ENCODE results near the gene KAT7.

The KAT7 gene

DNA sequence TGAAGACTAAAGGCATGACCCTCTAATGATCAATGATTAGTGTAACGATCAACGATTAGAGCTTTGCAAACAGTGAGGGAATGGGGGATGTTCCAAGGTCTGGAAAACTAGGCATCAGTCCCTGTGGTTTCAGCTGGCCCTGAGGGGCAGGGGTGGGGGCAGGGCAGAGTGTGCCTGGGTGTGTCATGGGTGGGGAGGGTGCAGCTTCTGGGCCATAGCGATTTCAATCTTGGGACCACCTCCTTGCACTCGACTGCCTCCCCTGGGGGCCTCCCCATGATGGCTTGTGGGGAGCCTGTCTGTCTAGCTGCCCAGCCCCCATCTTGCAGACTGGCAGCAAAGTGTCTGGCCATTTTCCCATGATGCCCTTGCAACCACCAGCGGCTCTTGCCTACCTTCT is 51.0 kb downstream of the KAT7 start:
- in situ Hi-C loops (cut with HindIII; ENCODE audit: low sequenced_read_pairs): no loop called here

DNA sequence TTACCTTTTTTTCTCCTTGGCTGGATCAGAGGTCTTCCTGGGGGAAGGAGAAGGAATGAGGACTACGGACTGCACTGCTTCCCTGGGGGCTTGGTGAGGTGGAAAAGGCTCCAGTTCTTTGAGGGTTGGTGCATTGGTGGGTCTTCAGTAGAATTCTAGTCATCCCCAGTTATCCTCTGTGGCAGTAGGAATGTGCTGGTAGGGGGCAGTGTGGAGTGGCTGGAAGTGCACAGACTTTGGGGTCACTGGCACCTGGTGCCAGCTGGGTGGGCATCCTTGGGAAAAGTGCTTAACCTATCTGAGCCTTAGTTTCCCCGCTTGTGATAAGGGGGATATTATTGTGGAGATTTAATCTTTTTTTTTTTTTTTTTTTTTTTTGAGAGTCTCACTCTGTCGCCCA is 53.1 kb downstream of the KAT7 start:
- in situ Hi-C loops (cut with HindIII; ENCODE audit: low sequenced_read_pairs): no loop called here

GRCh38 chr17:49842371-49842770 is 53.9 kb downstream of the KAT7 start:
- in situ Hi-C loops (cut with HindIII; ENCODE audit: low sequenced_read_pairs): no loop called here

DNA sequence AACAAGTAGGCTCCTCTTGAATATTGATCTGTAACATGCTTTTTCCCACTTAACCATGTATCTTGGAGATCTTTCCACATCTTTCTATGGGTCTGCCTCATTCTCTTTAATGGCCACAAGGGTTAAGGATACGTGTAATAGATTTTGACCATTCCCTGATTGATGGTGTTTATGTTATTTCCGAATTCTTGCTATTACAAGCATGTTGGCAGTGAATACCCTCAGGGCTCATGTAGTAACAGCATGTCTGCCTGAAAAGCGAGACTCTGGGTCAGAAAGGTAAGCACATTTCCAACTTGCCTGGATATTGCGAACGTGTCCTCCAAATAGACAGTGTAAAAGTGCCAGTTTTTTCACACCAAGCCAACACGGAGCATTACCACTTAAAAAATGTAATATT is 54.4 kb downstream of the KAT7 start:
- in situ Hi-C loops (cut with HindIII; ENCODE audit: low sequenced_read_pairs): no loop called here

DNA sequence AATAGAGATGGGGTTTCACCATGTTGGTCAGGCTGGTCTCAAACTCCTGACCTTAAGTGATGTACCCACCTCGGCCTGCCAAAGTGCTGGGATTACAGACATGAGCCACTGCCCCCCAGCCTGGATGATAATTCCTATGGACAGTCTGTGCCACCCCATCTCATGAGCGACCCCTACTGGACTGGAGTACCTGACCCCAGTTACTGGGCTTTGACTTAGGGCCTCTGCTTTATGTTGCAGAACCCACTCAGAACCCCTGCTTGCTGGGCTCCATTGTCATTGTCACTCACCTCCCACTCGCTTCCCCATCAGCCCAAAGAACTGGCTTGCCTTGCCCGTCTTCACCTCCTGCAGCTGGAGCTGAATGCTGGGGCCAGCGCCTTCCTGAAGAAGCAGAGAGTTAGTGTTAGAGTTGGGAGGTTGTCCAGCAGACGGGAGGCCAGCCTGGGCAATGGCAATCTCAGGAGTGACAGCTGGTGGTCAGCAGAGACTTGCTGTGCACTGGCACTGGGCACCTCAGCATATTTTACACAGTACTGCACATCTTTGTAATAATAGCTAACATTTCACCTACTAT is 55.4 kb downstream of the KAT7 start:
- in situ Hi-C loops (cut with HindIII; ENCODE audit: low sequenced_read_pairs): no loop called here

- in situ Hi-C loops (cut with HindIII; ENCODE audit: low sequenced_read_pairs): no loop called here
These were observed 56.8 kb downstream of the KAT7 start for GRCh38 chr17:49845321-49845720.

DNA sequence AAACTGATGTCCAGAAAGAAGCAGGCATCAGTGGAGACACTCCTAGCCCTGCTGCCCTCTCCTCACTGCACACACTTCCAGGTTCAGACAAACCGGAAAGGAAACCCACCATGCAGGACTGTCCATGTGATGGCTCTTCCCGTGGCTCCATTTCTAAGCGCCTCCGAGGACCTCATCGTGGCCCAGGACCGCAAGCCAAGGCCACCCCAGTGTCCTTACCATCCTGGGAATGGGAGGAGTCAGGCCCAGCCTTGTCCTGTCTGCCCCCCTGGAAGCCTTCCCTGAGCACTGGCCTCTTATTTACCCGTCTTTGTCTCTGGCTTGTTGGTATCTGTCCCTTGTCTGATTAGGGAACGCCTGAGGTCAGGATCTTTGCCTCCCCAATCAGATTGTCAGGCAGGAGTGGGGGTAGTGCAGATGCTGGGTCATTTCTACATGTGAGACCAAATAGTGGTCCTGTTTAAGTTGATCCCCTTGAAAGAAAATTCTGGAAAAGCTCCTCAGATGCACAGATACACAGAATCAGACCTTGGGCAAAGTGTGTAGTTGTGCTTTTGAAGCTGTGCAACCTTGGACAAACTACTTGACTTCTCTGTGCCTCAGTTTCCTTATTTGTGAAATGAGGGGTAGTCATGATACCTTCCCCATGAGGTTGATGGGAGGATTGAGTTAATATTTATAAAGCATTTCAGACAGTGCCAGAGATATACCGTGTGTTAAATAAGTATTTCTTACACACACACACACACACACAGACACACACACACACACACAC is 58.6 kb downstream of the KAT7 start:
- in situ Hi-C loops (cut with HindIII; ENCODE audit: low sequenced_read_pairs): no loop called here

DNA sequence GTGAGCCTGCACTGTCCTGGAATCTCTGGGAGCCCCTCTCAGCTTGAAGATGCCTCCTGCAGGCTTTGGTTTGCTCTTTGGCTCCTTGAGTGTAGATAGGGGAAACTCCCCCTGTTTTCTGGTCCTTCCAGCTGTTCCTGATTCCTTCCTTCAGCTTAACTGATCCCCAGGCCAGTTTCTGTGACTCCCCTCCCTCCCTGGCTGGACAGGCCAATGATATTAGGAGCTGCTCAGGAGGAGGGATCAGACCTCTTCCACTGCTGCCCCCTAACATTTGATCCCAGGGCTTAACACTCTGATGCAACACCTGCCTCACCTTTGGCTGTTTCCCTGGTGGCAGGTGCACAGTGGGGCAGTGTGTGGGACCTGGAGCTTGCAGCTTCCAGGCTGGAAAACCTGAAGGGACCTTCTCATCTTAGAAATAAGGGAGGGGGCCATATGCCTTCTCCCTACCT is 59.6 kb downstream of the KAT7 start, which contains the start of gene TAC4:
Gene TAC4 (minus strand): TSS at position 51 of the 455 bp plus-strand sequence. CDS start 52 bp downstream, outside the sequence.
- in situ Hi-C loops (cut with HindIII; ENCODE audit: low sequenced_read_pairs): no loop called here

- in situ Hi-C loops (cut with HindIII; ENCODE audit: low sequenced_read_pairs): no loop called here
These were observed 60.3 kb downstream of the KAT7 start for GRCh38 chr17:49848739-49849138.

DNA sequence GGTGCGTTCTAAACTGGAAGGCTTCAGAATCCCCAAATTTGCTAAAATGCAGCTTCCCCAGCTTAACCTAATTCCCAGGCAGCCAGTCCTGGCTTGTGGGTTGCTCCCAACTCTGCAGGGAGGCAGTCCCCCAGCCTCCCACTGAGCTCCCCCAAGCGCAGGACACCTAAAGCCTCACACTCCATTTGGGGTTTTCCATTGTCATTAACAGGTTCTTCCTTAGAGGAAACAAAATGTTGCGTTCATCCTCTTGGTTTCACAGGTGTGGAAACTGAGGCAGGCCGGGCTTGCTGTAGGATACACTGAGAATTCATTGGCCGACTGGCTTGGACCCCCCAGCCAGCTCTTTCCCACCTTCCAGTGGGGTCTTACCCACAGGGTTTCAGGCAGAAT is 61.7 kb downstream of the KAT7 start:
- in situ Hi-C loops (cut with HindIII; ENCODE audit: low sequenced_read_pairs): no loop called here

- in situ Hi-C loops (cut with HindIII; ENCODE audit: low sequenced_read_pairs): no loop called here
These were observed 62.4 kb downstream of the KAT7 start for GRCh38 chr17:49850772-49851386.

DNA sequence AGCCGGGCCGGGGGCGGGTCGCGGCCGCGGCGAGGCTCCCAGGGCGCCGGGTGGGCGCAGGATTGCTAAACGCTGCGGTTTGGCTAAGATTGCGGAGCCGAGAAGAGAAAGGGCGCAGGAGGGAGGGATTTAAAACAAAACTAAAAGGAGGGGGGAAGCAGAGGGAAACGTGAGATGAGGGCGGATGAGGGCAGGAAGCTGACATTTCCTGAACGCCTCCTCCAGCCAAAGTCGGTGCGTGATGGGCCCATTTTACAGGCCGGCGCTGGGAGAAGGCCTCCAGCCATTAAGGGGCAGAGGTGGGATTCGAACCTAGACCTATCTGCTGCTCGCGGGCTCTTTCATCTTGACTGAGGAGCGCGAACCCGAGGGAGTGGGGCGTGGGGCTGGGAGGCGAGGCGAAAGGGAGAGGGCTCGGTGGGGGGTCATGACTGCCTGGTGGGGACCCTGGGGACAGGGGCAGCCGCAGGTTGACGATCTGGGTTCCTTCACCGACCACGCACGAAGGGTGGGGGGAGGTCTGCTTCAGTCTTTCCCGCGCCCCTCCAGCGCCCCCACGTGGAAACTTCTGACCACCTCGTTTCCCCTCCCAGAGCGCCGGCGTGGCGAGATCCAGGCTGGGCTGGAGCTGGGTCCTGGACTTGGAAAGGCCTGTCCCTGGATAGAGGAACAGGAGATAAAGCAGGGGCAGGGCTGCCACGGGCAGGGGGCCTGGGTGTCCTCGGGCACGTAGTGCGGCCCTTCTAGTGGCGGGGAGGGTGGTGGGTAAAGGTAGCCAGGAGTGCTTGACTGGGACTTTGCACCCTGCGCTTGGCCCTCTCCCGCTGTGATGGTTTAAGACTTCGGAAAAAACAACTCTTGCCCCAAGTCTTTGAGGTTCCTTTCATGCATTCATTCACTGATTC is 63.2 kb downstream of the KAT7 start:
- in situ Hi-C loops (cut with HindIII; ENCODE audit: low sequenced_read_pairs): no loop called here

- in situ Hi-C loops (cut with HindIII; ENCODE audit: low sequenced_read_pairs): no loop called here
These were observed 65.1 kb downstream of the KAT7 start for GRCh38 chr17:49853470-49854015.

GRCh38 chr17:49854126-49854525 is 65.6 kb downstream of the KAT7 start:
- in situ Hi-C loops (cut with HindIII; ENCODE audit: low sequenced_read_pairs): no loop called here

DNA sequence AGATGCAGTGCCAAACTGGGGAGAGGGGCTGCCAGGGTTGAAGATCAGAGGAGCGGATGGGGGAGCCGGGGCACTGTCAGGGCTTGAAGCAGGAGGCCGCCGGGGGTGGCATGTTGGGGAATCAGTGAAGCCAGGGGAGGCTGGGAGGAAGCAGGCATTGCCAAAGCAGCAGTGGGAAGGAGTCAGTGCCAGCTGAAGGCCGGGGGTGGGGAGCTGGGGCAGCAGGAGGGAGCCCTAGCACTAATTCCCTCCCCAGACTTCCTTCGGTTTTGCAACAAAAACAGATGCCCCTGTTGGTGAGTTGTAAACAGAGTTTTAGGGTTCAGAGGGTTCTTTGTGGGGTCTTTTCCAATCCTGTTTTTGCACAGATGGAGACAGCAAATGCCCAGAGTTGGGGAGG is 70.3 kb downstream of the KAT7 start:
- in situ Hi-C loops (cut with HindIII; ENCODE audit: low sequenced_read_pairs): no loop called here

- in situ Hi-C loops (cut with HindIII; ENCODE audit: low sequenced_read_pairs): no loop called here
These were observed 71.8 kb downstream of the KAT7 start for GRCh38 chr17:49859991-49860953.

GRCh38 chr17:49861150-49861884 is 72.8 kb downstream of the KAT7 start:
- in situ Hi-C loops (cut with HindIII; ENCODE audit: low sequenced_read_pairs): no loop called here

- in situ Hi-C loops (cut with HindIII; ENCODE audit: low sequenced_read_pairs): no loop called here
These were observed 74.4 kb downstream of the KAT7 start for GRCh38 chr17:49862781-49863331.

GRCh38 chr17:49866019-49866380 is 77.5 kb downstream of the KAT7 start:
- in situ Hi-C loops (cut with HindIII; ENCODE audit: low sequenced_read_pairs): no loop called here
